PC-3 (cell line): ENCODE data around the gene NINL. TPM values are rescaled to one million over a fixed set of nuclear protein-coding genes. Genes with fewer than 3 reads are reported as not detected.

Experiments used
- ATAC-seq: fragments of 200-7000 bp; cut with Tn5 transposase; 2 replicates; pipeline ENCODE4 v1.9.1; 2020; ENCODE audit warnings: mild to moderate bottlenecking, moderate library complexity
- BruUV-seq: library from RNA; stranded (reverse); fragments of 400-500 nt; replicated peaks from 2 replicates; lab custom pipeline; 2021; lab: Mats Ljungman, UMichigan
- CTCF ChIA-PET: fragments of 300-600 bp; sonication (Branson Sonifier 250); formaldehyde crosslinking; loops from one replicate; lab custom pipeline; 2022; ENCODE audit warnings: antibody characterized with exemption; lab: Charles Lee
- POLR2A ChIA-PET: fragments of 300-600 bp; sonication (Branson Sonifier 250); formaldehyde crosslinking; loops from one replicate; lab custom pipeline; 2022; ENCODE audit warnings: antibody characterized with exemption; ENCODE audit not compliant: unreplicated experiment; lab: Charles Lee
- DNase-seq: peaks from one replicate; pipeline ENCODE4 v3.0.0-alpha.2; 2015
- H2AFZ ChIP-seq: fragments of 300-600 bp; sonication (generic); 2 replicates; pipeline ENCODE4 v1.6.0; 2016; ENCODE audit warnings: antibody characterized with exemption, low read length
- H3F3A ChIP-seq: fragments of 300-600 bp; sonication (generic); one replicate; pipeline ENCODE4 v1.6.0; 2017; ENCODE audit warnings: antibody characterized with exemption, low read length, control low read depth, mild to moderate bottlenecking; ENCODE audit not compliant: unreplicated experiment
- H3K27ac ChIP-seq: fragments of 300-600 bp; sonication (generic); 2 replicates; pipeline ENCODE4 v1.5.1; 2016; ENCODE audit warnings: mild to moderate bottlenecking, low read length
- H3K27me3 ChIP-seq: fragments of 300-600 bp; sonication (generic); 2 replicates; pipeline ENCODE4 v1.6.1; 2016; ENCODE audit warnings: low read length, mixed read lengths
- H3K36me3 ChIP-seq: fragments of 300-600 bp; sonication (generic); 2 replicates; pipeline ENCODE4 v1.6.1; 2016; ENCODE audit warnings: low read depth, mixed run types, low read length, mixed read lengths
- H3K4me1 ChIP-seq: fragments of 300-600 bp; sonication (generic); 2 replicates; pipeline ENCODE4 v1.5.1; 2016; ENCODE audit warnings: low read length; ENCODE audit not compliant: insufficient read depth
- H3K4me2 ChIP-seq: fragments of 300-600 bp; sonication (generic); 2 replicates; pipeline ENCODE4 v1.6.0; 2016; ENCODE audit warnings: low read length
- H3K4me3 ChIP-seq: fragments of 300-600 bp; sonication (generic); 2 replicates; pipeline ENCODE4 v1.5.1; 2016; ENCODE audit warnings: mild to moderate bottlenecking, low read length, mixed read lengths
- H3K79me2 ChIP-seq: fragments of 300-600 bp; sonication (generic); 2 replicates; pipeline ENCODE4 v1.6.1; 2017; ENCODE audit warnings: low read length, mixed read lengths
- H3K9ac ChIP-seq: fragments of 300-600 bp; sonication (generic); 2 replicates; pipeline ENCODE4 v1.6.0; 2016; ENCODE audit warnings: mild to moderate bottlenecking, low read length
- H3K9me2 ChIP-seq: fragments of 300-600 bp; sonication (generic); replicated peaks from 2 replicates; pipeline ENCODE4 v1.6.1; 2016; ENCODE audit warnings: mixed run types, low read length, mixed read lengths
- H3K9me3 ChIP-seq: fragments of 300-600 bp; sonication (generic); 2 replicates; pipeline ENCODE4 v1.6.1; 2016; ENCODE audit warnings: low read length, mixed read lengths
- H4K20me1 ChIP-seq: fragments of 300-600 bp; sonication (generic); 2 replicates; pipeline ENCODE4 v1.6.1; 2016; ENCODE audit warnings: low read length, mixed read lengths
- CTCF ChIP-seq: fragments of 300-600 bp; sonication (generic); conservative IDR thresholded peaks from 2 replicates; pipeline ENCODE4 v1.5.1; 2017; ENCODE audit warnings: antibody characterized with exemption, low read depth, mild to moderate bottlenecking, low read length
- EZH2 ChIP-seq: fragments of 300-600 bp; sonication (generic); IDR thresholded peaks from one replicate; pipeline ENCODE4 v1.6.1; 2017; ENCODE audit warnings: antibody characterized with exemption, mild to moderate bottlenecking, low read length; ENCODE audit not compliant: unreplicated experiment
- EZH2phosphoT487 ChIP-seq: fragments of 300-600 bp; sonication (generic); IDR thresholded peaks from 2 replicates; pipeline ENCODE4 v1.6.1; 2018; ENCODE audit warnings: mild to moderate bottlenecking, antibody characterized with exemption, low read length, borderline replicate concordance
- intact Hi-C: fragments of 100-400 bp; cut with micrococcal nuclease; formaldehyde crosslinking; loops from 2 replicates; pipeline ENCODE4 v1.9.0; 2023
- total RNA-seq: library from RNA; depleted of rRNA; stranded (reverse); fragments of >200 nt; gene quantifications from 2 replicates; pipeline ENCODE4 v1.2.3, GENCODE V29; 2014

The NINL gene
- total RNA-seq, 1 experiment from 2014 or later: 6.5 TPM

DNA sequence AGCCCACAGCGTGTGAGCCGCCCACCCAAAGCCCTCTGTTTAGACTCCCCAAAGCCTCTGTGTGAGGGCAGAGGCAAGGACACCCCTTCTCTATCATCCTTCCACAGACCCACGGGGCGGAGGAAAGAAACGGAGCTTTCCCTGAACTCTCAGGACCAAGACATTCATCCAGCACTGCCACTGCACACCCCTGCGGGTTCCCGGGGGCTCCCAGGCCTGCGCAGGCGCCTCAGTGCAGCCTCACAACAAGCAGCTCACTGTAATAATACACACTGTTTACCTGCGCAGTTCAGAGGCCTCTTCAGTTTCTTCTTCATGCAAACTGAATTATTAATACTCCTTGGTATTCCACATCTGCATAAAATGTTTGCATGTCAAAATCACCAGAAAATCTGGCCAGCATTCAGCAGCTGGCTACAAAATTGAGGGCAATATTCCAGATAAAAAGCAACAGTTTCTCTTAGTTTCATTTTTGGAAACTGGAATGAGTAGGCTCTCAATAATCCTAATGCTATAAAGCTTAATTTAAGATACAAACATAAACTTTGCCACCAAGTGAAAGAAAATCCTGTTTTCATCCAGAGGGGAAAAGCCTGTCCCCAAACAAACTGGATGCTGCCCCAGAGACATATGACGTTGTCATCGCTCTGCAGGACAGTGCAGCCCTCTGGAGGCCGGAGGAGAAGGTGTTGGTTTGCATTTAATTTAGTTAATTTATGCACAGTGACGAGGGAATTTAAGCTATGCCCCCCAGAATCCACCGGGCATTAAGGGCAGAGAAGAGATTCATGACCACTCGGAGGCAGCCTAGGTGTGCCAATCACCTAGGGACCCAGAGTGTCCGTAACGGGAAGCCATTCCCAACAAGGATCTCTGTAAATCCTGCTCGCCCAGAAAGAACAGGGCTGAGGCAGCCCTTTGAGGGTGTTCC, 45.3 kb downstream of the NINL start:
- Histone ChIP-seq H4K20me1 (no peaks in the 10 kb centered on the region), H3K9me2 (no peaks in the 10 kb centered on the region), H3K27ac (no peak overlapping the region), H3K36me3 (no peaks in the 10 kb centered on the region), H3K4me3 (no peak overlapping the region), H3K79me2 (no peaks in the 10 kb centered on the region), H3K4me2 (peak overlapping the region; percentile 6; the same call in 1 of the 2 replicates), H3K9me3 (no peaks in the 10 kb centered on the region), H3K27me3 (no peaks in the 10 kb centered on the region), H3K9ac (no peak overlapping the region), H2AFZ (no peak overlapping the region), H3K4me1 (peaks cover 8% of the 10 kb centered on the region), H3F3A (no peaks in the 10 kb centered on the region)
- ChIA-PET POLR2A (interaction anchor here (0.7 kb wide), 1 partner anchor 103 kb away, joined by 6 read pairs; no protein-coding TSS in a partner anchor), CTCF (interaction anchor here (0.6 to 1.1 kb wide), 6 partner anchors 40 to 204 kb away, joined by 3 to 16 read pairs (median 4); no protein-coding TSS in a partner anchor)
- TF ChIP-seq CTCF (peak; percentile 62; the same call in 1 of the 2 replicates), EZH2phosphoT487 (no peak), EZH2 (no peak)
- BruUV-seq: no TSS peak
- peak; percentile 68 for ATAC-seq
- intact Hi-C loops: loop anchor here (5.0 kb wide), 1 partner anchor 68 kb away; no protein-coding TSS in a partner anchor
- DNase-seq: peak; percentile 39

DNA sequence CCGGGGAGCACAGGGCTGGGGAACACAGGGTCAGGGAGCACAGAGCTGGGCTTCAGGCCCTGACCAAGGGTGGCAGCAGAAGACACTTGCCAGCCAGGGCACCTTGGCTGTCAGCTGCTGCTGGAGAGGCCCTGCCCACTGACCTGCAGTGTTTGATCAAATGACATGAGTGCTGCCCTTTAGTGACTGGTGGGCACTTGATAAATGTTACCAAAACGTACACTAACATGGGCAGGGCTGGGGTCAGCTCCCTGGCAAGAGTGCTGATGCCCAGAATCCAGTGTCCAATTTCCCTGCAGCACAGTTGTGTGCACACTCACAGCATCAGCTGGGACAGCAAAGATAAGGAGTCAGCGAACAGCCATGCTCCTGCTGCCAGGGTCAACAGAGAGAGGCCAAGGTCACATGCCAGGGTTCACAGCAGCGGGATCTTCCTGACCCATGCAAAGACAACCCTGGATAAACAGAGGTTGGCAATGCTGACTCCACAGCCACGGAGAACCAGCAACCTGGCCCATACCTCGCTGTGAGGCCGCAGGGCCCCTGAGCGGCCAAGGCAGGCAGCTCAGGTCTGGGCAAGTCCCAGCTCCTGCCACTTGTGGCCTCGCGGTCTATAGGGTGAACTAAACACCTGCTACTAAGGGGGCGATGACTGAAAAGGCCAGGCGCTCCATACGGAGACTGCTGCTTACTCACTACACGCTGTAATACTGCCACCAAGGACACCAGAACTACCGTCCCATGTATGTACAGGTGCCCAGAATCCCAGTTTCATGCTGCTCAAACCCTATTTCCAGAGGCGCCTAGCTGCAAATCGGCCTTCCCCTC, 46.3 kb downstream of the NINL start:
- no peak for ATAC-seq
- peaks cover 8% of the 10 kb centered on the region for H3K4me1 ChIP-seq
- no peaks in the 10 kb centered on the region for H4K20me1 ChIP-seq
- no peak for DNase-seq
- H3F3A ChIP-seq: no peaks in the 10 kb centered on the region
- no peaks in the 10 kb centered on the region for H3K9me3 ChIP-seq
- BruUV-seq: no TSS peak
- H3K27me3 ChIP-seq: no peaks in the 10 kb centered on the region
- no peak overlapping the region for H3K4me2 ChIP-seq
- ChIA-PET POLR2A (no interaction called here), CTCF (no interaction called here)
- intact Hi-C loops: no loop called here
- TF ChIP-seq EZH2phosphoT487 (no peak), EZH2 (no peak), CTCF (no peak)
- no peak overlapping the region for H3K4me3 ChIP-seq
- H3K36me3 ChIP-seq: no peaks in the 10 kb centered on the region
- no peak overlapping the region for H3K9ac ChIP-seq
- no peak overlapping the region for H3K27ac ChIP-seq
- H3K79me2 ChIP-seq: no peaks in the 10 kb centered on the region
- no peaks in the 10 kb centered on the region for H3K9me2 ChIP-seq
- no peak overlapping the region for H2AFZ ChIP-seq
